SK-N-SH treated with all-trans-retinoic acid at 6 μM for 48 hours (cell line): ENCODE results near the gene RCBTB1.

Experiments used
- CREB5 ChIP-seq: fragments of 250-450 bp; sonication (Bioruptor Pico); IDR thresholded peaks from 2 replicates; pipeline ENCODE4 v1.5.1; 2020; ENCODE audit warnings: low read depth, mild to moderate bottlenecking, moderate library complexity
- ESRRG ChIP-seq: fragments of 250-450 bp; sonication (Bioruptor Pico); IDR thresholded peaks from 2 replicates; pipeline ENCODE4 v1.6.1; 2021; ENCODE audit warnings: mild to moderate bottlenecking
- OSR1 ChIP-seq: fragments of 250-450 bp; sonication (Bioruptor Pico); IDR thresholded peaks from 2 replicates; pipeline ENCODE4 v1.8.0; 2022; ENCODE audit warnings: moderate library complexity, mild to moderate bottlenecking, inconsistent platforms
- ZC3H10 ChIP-seq: fragments of 250-450 bp; sonication (Bioruptor Pico); IDR thresholded peaks from 2 replicates; pipeline ENCODE4 v1.5.1; 2021; ENCODE audit warnings: mild to moderate bottlenecking, moderate library complexity

DNA sequence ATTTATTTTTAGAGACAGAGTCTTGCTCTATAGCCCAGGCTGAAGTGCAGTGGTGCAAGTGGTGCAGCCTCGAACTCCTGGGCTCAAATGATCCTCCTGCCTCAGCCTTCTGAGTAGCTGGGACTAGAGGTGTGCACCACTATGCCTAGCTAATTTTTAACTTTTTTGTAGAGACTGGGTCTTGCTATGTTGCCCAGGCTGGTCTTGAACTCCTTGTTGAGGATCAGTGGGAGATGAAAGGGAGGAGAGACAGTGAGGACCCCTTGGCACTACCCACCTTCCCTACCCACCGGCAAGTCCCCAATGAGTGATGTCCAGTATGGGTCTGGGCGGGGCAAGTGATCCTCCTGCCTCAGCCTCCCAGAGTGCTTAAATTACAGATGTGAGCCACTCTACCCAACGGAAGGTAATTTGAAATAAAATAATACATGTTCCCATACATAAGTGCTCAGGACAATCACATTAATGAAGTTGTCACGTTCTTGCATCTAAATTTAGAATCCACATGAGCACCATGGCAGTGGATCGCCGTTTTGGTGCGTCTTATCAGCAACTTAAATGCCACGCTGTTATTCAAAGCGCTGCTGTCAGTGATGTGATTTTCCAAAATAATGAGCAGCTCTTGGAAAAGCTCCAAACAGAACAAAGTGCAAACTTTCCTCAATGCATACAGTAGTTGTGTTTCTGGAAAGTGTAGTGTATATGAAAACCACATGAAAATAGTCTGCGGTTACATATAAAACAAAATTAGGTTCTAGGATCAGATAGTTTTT, 37.0 kb upstream of the RCBTB1 start:
- TF ChIP-seq ESRRG (CRISPR knock-in tag) (no peak), ZC3H10 (CRISPR knock-in tag) (no peak), OSR1 (CRISPR knock-in tag) (no peak), CREB5 (CRISPR knock-in tag) (no peak)
